HS-5 (cell line): ENCODE results near the gene FKBP4.
A peak's percentile ranks its signal among the peaks of the same experiment; 100 is the strongest.
"Not testable (repeated sequence)": the region's sequence is repeated elsewhere in the genome, so short reads cannot be mapped to it uniquely, and the experiment has no call there.

Experiments used
- DNase-seq: peaks from one replicate; pipeline ENCODE4 v3.0.0-alpha.2; 2012; ENCODE audit warnings: low read depth

FKBP4 gene, protein sequence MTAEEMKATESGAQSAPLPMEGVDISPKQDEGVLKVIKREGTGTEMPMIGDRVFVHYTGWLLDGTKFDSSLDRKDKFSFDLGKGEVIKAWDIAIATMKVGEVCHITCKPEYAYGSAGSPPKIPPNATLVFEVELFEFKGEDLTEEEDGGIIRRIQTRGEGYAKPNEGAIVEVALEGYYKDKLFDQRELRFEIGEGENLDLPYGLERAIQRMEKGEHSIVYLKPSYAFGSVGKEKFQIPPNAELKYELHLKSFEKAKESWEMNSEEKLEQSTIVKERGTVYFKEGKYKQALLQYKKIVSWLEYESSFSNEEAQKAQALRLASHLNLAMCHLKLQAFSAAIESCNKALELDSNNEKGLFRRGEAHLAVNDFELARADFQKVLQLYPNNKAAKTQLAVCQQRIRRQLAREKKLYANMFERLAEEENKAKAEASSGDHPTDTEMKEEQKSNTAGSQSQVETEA

DNA sequence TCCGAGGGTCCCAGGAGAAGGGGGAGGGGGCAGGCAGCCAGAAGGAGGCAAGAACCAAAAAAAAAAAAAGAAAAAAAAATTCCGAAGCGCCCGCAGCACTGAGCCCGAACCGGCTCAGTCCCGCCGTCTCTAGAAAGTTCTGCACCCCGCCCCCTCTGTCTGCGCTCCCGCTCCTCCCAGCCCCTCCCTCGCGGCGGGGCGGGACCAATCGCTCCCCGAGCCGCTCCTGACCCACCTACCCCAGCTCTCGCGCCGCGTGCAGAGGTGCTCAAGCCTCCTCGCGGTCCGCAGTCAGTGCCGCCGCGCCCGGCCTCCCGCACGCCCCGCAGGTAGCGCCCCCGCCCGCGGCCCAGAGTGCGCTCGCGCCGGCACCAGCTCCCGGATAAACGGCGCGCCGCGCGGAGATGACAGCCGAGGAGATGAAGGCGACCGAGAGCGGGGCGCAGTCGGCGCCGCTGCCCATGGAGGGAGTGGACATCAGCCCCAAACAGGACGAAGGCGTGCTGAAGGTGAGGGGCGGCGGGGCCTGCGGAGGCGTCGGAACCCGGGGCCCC lies at the start of gene FKBP4:
Gene FKBP4, plus strand, starts transcription at position 235 of the 554 bp plus-strand sequence. Its CDS starts 170 bp downstream, at position 405.
- peak; percentile 43 for DNase-seq

DNA sequence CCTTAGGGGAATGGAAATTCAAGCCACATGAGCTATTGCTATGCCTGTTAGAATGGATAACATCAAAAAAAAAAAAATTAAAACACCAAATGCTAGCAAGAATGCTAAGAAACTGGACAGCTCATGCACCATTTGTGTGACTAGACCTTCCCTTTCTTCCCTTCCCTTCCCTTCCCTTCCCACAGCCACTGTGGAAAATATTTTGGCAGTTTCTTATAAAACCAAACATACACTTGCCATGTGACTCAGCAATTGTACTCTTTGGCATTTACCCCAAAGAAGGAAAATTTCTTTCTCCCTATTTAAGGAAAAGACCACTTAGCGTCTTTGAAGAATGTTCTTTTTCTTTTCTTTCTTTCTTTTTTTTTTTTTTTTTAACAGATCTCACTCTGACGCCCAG lies 49.1 kb upstream of the FKBP4 start:
- no peak for DNase-seq

DNA sequence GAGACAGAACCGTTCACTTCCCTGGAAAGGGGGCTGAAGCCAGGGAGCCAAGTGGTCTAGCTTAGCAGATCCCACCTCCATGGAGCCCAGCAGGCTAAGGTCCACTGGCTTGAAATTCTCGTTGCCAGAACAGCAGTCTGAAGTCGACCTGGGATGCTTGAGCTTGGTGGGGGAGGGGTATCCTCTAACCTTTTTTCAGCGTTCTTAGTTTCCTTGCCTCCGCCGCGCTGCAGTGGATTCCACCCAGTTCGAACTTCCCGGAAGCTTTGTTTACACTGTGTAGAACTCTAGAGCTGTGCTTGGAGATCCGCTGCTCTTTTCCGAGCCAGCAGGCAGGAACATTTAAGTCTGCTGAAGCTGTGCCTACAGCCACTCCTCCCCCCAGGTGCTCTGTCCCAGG lies 45.2 kb upstream of the FKBP4 start:
- no peak for DNase-seq

DNA sequence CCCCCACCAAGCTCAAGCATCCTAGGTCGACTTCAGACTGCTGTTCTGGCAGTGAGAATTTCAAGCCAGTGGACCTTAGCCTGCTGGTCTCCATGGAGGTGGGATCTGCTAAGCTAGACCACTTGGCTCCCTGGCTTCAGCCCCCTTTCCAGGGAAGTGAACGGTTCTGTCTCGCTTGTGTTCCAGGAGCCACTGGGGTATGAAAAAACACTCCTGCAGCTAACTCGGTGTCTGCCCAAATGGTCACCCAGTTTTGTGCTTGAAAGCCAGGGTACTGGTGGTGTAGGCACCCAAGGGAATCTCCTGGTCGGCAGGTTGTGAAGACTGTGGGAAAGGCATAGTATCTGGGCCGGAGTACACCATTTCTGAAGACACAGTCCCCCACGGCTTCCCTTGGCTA lies 44.6 kb upstream of the FKBP4 start:
- no peak for DNase-seq

DNA sequence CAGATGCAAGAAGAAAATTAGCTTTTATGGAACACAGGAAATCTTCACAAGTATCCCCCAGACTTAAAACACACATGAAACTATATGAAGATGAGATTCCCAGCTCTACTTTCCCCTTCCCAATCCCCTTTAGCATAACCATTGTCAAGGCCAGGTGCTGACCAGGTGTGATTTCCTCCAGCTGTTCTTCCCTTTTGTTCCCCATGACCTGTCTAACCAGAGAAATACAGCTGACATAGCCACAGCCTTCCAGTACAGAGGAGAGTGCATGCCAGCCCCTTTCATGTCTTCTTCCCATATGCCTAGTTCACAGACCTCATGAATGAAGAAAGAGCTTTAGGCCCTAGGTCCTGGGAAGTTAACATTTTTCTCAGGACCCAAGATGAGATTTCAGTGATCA lies 43.5 kb upstream of the FKBP4 start:
- no peak for DNase-seq

DNA sequence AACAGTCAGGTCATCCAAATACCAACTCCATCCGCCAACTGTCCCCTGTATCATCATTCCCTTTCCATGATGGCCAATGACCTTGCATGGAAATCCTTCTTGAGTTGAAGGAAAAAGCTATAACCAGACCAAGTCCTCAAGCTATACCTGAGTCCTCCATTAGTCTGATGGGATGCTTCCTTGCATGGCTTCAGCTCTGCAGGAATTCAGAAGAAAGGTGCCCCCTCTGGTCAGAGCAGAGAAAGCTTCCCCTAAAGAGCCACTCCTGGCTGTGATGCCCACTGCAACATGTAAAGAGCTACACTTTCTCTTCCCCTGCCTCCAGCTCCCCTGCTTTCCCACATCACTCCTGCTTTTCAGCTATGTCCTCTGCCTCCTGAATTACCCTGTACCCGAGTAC lies 43.1 kb upstream of the FKBP4 start:
- DNase-seq, result no peak

DNA sequence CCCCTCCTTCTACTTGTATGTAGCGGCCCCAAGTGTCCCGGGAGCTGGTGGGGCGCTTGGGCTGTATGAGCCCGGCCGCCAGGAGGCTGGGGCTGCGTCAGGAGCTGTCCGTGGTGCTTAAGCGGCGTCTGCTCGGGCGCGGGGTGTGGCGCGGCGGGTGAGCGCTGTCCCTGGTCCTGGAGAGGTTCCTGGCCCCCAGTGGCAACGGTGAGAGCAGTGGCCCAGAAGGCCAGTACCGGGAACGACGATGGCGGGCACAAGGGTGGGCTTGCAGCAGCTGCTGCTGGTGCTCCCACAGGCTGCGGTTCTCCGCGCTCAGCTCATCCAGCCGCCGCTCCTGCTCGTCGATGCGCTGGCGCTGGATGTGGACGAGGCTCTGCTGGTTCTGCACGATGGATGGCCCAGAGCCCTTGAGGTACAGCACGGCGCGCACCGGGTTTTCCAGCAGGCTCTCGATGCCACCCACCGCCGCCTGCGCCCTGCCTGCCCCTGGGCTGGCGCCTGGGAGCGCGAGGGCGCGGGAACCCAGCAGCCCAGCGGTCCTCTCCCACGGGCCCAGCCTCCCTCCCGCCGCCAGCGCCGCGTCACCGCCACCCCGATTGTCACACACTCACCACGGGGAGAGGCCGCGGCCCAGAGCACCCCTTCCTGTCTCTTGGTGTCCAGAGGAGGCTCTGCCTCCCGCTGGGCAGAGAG lies 41.9 kb upstream of the FKBP4 start:
- no peak for DNase-seq

DNA sequence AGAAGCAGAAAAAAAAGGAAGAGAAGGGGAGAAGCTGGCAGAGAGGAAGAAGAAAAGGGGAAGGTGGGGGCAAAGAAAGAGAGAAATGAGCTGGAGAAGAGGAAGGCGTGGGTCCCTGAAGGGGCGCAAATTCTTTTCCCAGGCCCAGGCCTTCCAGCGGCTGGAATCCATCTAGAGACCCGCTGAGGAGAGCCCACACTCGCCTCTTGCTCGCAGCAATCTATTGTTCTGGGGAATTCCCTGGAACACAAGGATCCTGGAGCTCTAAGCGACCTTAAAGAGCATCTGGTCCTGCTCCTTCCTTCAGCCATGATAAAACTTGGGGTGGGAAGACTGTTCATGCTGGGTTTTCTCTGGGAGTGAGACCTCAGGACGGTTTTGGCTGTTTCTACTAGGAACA lies 41.2 kb upstream of the FKBP4 start:
- DNase-seq, result no peak

DNA sequence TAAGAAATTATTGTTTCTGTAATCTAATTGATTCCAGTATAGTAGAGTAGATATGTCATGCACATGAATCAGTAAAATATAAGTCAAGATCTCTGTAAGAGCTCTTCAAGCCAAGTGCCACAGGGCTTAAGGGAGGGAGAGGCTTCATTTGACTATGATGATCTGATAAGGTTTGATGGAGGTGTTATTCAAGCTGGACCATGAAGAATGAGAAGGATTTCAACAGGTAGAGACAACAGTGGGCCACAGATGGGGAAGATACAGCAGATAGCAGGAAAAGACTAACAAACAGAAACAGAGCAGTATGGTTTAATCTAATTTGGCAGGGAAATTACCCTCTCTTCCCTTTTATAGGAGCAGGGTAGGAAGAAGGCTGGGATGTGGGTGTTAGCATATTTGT lies 40.6 kb upstream of the FKBP4 start:
- DNase-seq, result no peak

DNA sequence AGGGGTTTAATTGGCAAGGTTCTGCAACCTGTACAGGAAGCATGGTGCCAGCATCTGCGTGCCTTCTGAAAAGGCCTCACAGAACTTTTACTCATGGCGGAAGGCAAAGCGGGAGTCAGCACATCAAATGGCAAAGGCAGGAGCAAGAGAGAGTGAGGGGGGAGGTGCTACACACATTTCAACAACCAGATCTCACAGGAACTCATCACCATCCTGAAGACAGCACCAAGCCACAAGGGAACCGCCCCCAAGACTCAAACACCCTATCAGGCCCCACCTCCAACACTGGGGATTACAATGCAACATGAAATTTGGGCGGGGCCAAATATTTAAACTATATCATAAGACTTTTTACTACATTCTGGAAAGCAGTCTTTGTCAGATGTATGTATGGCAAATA lies 38.0 kb upstream of the FKBP4 start:
- DNase-seq, result no peak

DNA sequence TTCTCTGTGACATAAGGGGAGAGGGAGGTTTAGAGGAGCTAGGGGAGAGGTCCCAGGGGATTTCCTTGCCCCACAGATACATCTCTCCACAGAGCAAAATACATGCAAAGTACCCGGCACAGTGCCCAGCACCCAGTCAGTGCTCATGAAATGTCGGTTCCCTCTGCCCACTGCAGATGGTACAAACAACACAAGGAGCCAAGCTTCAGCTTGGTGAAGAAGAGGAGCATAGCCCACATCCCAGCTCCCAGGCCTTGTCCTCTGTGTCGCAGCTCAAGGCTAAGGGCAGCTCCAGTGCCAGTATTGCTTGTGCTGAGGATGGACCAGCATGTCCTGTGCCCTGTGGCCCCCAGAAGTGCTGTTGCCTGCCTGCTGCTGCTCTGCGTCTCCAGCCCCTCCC lies 35.0 kb upstream of the FKBP4 start:
- DNase-seq, result no peak

DNA sequence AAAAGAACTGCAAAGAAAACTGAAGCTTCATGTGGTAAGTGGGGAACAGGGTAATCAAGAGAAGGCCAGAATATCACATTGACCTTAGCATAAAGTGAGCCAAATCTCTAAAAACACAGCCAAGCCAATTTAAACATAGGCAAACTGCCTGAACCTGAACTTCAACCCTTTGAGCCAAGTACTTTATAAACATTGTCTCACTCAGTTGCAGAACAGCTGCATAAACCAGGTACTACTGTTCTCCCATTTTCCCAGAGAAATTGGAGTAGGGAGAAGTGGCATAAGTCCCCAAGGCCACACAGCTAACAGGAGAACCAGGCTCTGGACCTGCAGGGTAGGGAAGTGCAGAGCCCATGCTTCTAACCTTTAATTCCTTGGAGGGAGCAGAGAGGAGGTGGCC lies 30.4 kb upstream of the FKBP4 start:
- DNase-seq, result no peak

DNA sequence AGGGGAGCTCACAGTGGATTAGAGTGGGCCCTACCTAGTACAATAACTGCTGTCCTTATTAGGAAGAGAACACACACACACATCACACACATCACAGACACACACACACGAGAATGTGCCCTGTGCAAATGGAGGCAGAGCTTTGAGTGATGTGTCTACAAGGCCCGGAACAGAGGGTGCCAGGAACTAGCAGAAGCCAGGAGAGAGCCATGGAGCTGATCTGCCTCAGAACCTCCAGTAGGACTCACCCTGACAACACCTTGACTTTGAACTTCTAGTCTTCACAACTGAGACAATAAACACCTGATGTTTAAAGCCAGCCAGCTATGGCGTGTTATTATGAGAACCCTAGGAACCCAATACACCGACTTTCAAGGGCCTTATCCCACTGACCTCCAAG lies 29.7 kb upstream of the FKBP4 start:
- no peak for DNase-seq

DNA sequence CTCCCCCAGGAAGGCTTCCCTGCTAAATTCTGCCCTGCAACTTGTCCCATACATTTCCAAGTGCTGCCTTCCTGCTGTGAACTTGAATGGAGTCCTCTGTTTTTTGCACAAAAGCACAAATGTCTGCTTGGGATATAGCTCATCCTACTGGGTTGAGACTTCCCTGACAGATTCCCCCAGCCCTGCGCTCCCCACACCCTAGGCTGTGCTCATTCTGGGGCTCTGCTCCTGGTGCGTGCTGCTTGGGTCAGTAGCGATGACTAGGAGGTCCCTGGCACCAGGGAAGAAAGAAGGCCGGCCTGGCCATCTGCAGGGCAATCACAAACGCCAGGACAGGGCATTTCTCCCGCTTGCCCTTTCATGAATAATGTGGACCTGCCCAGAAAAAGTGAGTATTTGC lies 29.2 kb upstream of the FKBP4 start:
- DNase-seq, result no peak

DNA sequence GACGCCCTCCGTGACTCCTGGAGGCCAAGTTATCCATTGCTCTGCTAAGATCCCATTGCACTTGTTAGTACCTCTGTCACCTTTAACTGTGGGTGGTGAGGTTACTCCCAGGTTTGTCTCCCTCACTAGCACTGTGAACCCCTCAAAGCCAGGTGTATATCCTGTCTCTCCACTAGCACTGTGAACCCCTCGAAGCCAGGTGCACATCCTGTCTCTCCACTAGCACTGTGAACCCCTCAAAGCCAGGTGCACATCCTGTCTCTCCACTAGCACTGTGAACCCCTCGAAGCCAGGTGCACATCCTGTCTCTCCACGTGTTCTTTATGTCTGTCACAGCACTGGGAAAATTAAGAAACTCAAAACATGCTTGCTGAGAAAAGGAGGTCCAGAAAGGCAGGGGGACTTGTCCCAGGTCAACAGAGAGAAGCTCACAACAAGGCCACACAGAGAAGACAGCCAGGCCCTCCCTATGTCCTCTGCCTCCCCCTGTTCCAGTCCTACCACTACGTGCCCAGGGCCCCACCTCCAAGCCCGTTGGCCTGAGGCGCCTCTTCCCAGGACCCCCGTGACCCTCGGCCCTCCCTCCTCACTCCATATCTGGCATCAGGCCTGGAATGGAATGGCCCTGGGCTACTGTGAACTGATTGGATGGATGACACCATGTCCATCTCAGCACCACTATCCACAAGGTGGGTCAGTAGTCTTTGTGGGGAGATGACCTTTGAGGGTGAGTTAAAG lies 26.4 kb upstream of the FKBP4 start:
- no peak for DNase-seq

DNA sequence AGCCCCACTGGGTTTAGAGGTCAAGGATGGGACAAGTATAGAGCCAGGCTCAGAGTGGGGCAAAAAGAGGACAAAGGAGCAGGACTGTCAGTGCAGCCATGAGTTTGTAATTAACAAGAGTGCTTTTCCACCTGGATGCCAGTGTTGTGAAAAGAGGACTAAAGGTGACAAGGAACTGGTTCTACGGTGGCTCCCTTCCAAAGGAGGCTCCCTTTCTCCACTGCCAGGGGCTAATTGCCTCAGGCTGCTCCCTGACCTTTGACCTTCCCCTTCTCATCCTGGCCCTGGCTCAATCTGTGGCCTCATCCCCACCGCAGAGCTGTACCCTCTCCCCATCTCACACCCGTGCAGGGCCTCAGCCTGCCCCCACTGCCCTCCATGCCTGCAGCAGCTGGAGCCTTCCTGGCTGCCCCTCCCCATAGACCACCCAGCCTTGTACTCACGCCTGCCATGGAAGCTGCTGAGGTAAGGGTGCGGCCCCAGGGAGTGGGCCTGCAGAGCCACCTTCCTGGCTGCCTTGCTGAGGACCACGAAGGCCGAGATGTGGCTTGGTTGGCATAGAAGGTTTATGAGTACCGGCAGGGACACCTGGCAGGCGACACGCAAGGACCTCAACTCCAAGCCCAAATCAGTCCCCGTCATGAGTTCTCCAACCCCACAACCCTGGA lies 24.8 kb upstream of the FKBP4 start:
- no peak for DNase-seq

DNA sequence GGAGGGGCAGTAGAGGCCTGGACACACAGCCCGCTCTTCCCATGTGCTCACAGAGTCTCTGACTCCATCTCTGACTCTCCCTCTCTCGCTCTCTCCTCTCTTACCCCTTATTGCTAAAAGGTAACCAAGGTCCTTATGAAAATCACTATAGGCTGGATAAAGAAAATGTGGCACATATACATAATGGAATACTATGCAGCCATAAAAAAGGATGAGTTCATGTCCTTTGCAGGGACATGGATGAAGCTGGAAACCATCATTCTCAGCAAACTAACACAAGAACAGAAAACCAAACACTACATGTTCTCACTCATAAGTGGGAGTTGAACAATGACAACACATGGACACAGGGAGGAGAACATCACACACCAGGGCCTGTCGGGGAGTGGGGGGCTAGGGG lies 24.2 kb upstream of the FKBP4 start:
- not testable (repeated sequence) for DNase-seq

DNA sequence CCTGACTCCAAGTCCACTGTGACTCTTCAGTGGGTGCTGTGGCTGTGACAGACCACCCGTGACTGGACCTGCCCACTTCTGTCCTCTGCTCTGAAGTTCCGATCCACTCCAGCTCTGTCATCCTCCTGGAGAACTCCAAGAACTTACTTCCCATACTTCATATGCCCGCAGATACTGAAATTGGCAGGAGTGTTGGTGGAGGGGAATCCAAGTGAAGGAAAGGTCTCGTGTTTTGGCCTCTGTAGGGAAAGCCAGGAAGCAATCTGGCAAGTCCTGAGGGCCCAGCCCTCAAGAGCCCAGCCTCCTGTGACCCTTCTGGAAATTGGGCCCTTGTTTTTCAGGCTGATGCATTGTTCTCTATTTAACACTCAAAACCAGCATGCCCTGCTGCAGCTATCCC lies 22.4 kb upstream of the FKBP4 start:
- no peak for DNase-seq

DNA sequence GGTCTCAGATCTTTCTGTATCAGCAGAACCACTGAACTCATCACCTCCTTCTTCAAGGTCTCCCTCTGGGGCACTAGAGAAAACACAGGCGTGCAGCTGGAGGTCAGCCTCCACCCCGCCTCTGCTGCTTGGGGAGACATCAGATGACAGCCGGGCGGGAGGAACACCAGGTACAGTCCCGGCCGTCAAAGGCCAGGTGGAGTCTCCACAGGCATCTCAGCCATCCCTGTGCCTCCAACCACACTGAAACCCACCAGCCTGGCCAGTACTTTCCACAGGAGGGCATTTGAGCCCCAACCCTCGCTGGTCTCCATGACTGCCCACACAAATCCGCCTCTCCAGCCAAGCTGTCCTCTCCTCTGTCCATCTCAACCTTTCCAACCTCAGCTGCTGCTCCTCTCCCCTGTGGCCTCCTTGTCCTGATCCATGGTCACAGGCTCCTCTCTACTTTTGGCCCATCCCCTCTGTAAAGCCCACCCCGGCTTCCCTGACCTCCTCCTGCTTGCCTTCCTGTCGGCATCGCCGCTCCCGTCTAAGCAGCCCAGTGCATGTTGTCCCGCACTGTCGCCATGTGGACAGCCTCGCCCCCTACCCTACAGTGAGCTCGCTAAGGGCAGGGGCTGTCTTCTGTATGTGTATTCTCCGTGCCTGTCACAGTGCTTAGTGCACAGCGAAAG lies 21.4 kb upstream of the FKBP4 start:
- DNase-seq, result no peak

DNA sequence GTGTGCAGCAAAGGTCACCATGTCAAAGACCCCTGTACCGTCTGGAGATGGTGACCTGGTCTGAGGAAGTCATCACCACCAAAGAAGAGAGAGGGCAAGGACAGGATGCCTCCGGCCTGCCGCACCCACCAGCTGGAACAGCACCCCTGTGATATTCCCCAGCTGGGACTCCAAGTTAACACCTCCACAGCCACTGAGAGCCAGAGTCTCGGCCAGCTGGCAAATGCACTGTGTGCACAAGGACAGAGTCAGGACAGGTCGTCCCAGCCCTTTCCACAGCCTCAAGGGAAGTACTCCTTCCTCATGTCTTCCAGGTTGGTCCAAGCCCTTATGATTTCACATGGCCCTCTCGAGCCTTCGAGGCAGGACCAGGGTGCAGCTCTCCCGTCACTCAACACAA lies 19.3 kb upstream of the FKBP4 start:
- no peak for DNase-seq

DNA sequence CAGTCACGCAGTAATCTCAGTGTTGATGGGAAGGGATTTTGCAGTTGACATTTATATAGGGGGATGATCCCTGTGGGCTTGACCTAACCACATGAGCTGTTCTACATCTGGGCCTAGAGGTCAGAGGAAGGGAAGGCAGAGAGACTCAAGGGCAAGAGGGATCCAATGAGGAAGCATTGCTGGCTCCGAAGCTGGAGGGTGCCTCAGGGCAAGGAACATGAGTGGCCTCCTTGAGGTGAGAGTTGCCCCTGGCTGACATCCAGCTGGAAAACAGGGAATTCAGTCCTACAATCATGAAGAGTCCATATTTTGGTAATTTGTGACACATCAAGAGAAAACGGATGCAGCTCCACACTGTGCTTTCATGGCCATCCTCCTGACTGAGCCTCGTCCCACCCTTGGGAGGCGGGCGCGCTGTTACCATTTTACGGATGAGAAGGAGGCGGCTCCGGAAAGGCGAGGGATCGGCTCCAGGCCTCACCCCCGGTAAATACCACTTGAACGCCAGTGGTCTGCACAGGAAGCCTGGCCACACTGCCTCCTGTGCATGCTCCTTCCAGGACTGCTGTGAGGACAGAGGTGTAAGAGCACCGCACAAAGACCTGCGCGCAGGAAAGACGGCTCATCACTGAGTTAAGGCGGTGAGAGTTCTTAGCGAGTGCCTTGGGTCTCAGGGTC lies 18.5 kb upstream of the FKBP4 start:
- no peak for DNase-seq
